ENCODE measurements around the gene PPP2R5C.

DNA sequence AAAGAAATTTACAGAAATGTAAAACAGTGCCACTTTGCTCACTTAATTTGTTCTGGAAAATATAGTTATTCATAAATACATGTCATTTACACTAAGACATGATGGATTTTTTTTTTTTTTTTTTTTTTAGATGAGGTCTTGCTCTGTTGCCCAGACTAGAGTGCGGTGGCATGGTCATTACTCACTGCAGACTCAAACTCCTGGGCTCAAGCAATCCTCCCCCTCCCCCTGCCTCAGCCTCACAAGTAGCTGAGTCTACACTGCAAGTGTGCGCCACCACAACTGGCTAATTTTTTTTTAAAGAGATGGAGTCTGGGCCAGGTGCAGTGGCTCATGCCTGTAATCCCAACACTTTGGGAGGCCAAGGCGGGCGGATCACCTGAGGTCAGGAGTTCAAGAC lies 101.2 kb downstream of the PPP2R5C start:
- TF ChIP-seq CTCF (conservative IDR thresholded peaks at IDR 0.05; ENCODE audit: low read depth, low read length) (no peak), POLR2A (IDR thresholded peaks at IDR 0.05; ENCODE audit: low read depth, low read length) (no peak), FOS (IDR thresholded peaks at IDR 0.05; ENCODE audit: low read depth, low read length) (no peak)
